ENCODE results near the gene BLTP3A. TPM values are rescaled to one million over a fixed set of nuclear protein-coding genes. Genes with fewer than 3 reads are reported as not detected.
"Not testable (repeated sequence)": the region's sequence is repeated elsewhere in the genome, so short reads cannot be mapped to it uniquely, and the experiment has no call there.

The BLTP3A gene
- total RNA-seq = 10 to 100 TPM; 19.0 to 19.9 TPM

- CTCF ChIA-PET = interaction anchor here (0.6 to 1.8 kb wide), 5 partner anchors 9 to 96 kb away, joined by 3 to 5 read pairs (median 4); partner anchors contain the start of genes SNRPC and TAF11
- POLR2A ChIA-PET = interaction anchor here (1.1 to 2.5 kb wide), 5 partner anchors 35 to 135 kb away, joined by 4 to 21 read pairs (median 9); partner anchors contain the start of genes ANKS1A and SNRPC
Measured at GRCh38 chr6:34791701-34792604, at the start of gene BLTP3A. Gene BLTP3A (plus strand): TSS chr6:34792083. CDS start chr6:34792251, 168 bp downstream.

GRCh38 chr6:34742094-34742493 is 49.8 kb upstream of the BLTP3A start:
- CTCF ChIA-PET = interaction anchor here (0.6 to 0.9 kb wide), 2 partner anchors 12 to 389 kb away, joined by 3 to 5 read pairs; no protein-coding TSS in a partner anchor
- POLR2A ChIA-PET = no interaction called here

GRCh38 chr6:34743625-34744293 is 48.1 kb upstream of the BLTP3A start:
- ChIA-PET POLR2A (no interaction called here), CTCF (no interaction called here)

- CTCF ChIA-PET, POLR2A ChIA-PET: not testable (repeated sequence)
Measured at GRCh38 chr6:34744294-34744647, 47.6 kb upstream of the BLTP3A start.

DNA sequence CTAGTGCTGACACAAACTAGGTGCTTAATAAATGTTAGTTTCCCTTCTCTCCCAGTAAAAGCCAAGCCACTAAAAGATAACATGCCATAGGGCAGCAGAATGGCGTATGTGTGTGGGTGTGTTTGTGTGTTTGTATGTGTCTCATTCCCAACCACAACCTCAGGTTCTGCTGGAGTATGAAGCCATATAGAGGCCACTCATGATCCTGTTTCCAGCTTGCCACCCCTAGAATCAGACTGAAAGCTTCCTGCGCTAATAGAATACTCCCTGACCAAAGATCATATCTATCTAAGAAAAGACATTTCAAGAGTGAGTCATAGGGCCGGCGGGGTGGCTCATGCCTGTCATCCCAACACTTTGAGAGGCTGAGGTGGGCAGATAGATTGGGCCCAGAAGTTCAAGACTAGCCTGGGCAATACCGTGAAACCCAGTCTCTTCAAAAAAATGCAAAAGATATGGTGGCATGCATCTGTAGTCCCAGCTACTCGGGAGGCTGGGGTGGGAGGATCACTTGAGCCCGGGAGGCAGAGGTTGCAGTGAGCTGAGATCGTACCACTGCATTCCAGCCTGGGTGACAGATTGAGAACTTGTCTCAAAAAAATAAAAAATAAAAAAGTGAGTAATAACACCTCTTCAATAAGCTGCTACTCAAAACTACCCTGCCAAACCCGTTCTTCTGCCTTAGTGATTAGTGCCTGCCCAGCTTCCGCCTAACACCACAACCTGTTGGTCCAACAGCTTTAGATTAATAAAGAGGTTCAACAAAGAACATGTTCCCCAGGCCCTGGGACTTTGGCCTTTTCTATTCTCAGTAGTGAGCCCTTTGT is 46.4 kb upstream of the BLTP3A start:
- ChIA-PET POLR2A (no interaction called here), CTCF (no interaction called here)

- ChIA-PET POLR2A (no interaction called here), CTCF (no interaction called here)
Measured at GRCh38 chr6:34746104-34746846, 45.6 kb upstream of the BLTP3A start.

DNA sequence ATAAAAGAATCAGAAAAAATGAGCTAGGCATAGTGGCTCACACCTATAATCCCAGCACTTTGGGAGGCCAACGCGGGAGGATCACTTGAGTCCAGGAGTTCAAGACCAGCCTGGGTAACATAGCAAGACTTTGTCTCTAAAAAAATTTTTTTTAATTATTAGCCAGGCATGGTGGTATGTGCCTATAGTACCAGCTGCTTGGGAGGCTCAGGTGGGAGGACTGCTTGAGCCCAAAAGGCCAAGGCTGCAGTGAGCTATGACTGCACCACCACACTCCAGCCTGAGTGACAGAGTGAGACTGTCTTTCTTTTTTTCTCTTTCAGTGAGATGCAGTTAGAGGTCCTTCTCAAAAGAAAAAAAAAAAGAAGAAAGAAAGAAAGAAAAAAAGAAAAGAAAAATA is 43.1 kb upstream of the BLTP3A start:
- ChIA-PET POLR2A (no interaction called here), CTCF (no interaction called here)

GRCh38 chr6:34756513-34756856 is 35.4 kb upstream of the BLTP3A start:
- POLR2A ChIA-PET = interaction anchor here (0.7 to 2.4 kb wide), 4 partner anchors 35 to 336 kb away, joined by 3 to 21 read pairs (median 4); partner anchors contain the start of gene BLTP3A
- CTCF ChIA-PET = interaction anchor here (0.7 to 1.4 kb wide), 6 partner anchors 12 to 147 kb away, joined by 3 to 8 read pairs (median 3); partner anchors contain the start of genes BLTP3A and TAF11

GRCh38 chr6:34757687-34758274 is 34.1 kb upstream of the BLTP3A start:
- POLR2A ChIA-PET = interaction anchor here (1.0 to 2.4 kb wide), 3 partner anchors 34 to 94 kb away, joined by 3 to 21 read pairs (median 4); partner anchors contain the start of gene BLTP3A
- CTCF ChIA-PET = interaction anchor here (1.1 to 1.4 kb wide), 2 partner anchors 130 to 148 kb away, joined by 3 to 8 read pairs; partner anchors contain the start of gene TAF11

- POLR2A ChIA-PET = no interaction called here
- CTCF ChIA-PET = no interaction called here
Measured at GRCh38 chr6:34760108-34760507, 31.8 kb upstream of the BLTP3A start.

- CTCF ChIA-PET = interaction anchor here (1.3 kb wide), 1 partner anchor 235 kb away, joined by 4 read pairs; no protein-coding TSS in a partner anchor
- POLR2A ChIA-PET = not testable (repeated sequence)
Measured at GRCh38 chr6:34761681-34762080, 30.2 kb upstream of the BLTP3A start.

DNA sequence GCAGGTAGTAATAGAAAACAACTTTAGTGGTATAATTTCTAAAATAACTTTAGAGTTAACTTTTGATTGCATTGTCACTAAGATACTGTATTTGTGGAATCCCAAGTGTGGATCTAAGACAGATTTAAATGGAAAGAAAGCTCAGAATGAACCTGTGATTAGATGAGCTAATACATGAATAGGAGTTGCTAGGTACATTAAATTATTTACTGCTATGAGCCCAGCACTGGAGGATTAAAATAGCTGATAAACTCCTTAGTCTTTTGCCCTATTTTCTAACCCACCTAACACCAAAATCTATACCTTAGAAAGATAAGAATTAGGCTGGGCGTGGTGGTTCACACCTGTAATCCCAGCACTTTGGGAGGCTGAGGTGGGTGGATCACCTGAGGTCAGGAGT is 23.7 kb upstream of the BLTP3A start:
- ChIA-PET CTCF (no interaction called here), POLR2A (no interaction called here)

GRCh38 chr6:34771727-34772126 is 20.2 kb upstream of the BLTP3A start:
- CTCF ChIA-PET = no interaction called here
- POLR2A ChIA-PET = interaction anchor here (0.6 kb wide), 1 partner anchor 116 kb away, joined by 3 read pairs; no protein-coding TSS in a partner anchor

GRCh38 chr6:34772940-34773339 is 18.9 kb upstream of the BLTP3A start:
- ChIA-PET POLR2A (no interaction called here), CTCF (no interaction called here)

DNA sequence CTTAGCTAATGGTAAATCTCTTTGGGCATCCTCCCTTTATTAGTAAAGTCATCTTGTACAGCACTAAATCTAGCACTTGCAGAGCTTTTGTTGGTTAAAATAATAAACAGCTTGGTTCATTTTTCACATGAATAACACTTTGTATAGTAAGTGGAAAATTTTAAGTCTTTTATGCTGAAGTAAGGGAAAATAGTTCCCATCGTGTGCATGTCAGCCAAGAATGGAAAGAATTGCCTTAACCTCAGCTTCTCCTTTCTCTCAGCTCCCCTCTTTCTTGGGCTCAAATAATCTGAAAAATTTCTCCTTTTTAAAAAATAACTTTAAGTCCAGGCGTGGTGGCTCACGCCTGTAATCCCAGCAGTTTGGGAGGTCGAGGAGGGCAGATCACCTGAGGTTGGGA is 18.0 kb upstream of the BLTP3A start:
- ChIA-PET CTCF (interaction anchor here (0.6 kb wide), 1 partner anchor 21 kb away, joined by 3 read pairs; no protein-coding TSS in a partner anchor), POLR2A (no interaction called here)

- POLR2A ChIA-PET = no interaction called here
- CTCF ChIA-PET = interaction anchor here (0.8 kb wide), 1 partner anchor 16 kb away, joined by 3 read pairs; no protein-coding TSS in a partner anchor
Measured at GRCh38 chr6:34774967-34775366, 16.9 kb upstream of the BLTP3A start.

DNA sequence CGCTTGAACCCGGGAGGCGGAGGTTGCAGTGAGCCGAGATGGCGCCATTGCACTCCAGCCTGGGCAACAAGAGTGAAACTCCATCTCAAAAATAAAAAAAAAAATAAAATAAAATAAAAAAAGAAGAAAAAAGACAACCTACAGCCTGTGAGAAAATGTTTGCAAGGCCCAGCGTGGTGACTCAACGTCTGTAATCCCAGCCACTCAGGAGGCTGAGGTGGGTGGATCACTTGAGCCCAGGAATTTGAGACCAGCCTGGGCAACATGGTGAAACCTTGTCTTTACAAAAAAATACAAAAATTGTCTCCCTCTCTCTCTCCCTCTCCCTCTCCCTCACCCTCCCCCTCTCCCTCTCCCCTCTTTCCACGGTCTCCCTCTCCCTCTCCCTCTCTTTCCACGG is 6.5 kb upstream of the BLTP3A start:
- POLR2A ChIA-PET = not testable (repeated sequence)
- CTCF ChIA-PET = interaction anchor here (0.7 kb wide), 1 partner anchor 330 kb away, joined by 3 read pairs; no protein-coding TSS in a partner anchor

- POLR2A ChIA-PET, CTCF ChIA-PET: not testable (repeated sequence)
Measured at GRCh38 chr6:34787152-34787551, 4.7 kb upstream of the BLTP3A start.

Measured in activated CD8-positive, alpha-beta memory T cell treated with anti-CD3 and anti-CD28 coated beads for 36 hours (primary cell).